ENCODE data around the gene ARHGAP23. TPM values are rescaled to one million over a fixed set of nuclear protein-coding genes. Genes with fewer than 3 reads are reported as not detected.

The ARHGAP23 gene
- total RNA-seq, 1 experiment from 2014 or later, result 83.5 TPM

DNA sequence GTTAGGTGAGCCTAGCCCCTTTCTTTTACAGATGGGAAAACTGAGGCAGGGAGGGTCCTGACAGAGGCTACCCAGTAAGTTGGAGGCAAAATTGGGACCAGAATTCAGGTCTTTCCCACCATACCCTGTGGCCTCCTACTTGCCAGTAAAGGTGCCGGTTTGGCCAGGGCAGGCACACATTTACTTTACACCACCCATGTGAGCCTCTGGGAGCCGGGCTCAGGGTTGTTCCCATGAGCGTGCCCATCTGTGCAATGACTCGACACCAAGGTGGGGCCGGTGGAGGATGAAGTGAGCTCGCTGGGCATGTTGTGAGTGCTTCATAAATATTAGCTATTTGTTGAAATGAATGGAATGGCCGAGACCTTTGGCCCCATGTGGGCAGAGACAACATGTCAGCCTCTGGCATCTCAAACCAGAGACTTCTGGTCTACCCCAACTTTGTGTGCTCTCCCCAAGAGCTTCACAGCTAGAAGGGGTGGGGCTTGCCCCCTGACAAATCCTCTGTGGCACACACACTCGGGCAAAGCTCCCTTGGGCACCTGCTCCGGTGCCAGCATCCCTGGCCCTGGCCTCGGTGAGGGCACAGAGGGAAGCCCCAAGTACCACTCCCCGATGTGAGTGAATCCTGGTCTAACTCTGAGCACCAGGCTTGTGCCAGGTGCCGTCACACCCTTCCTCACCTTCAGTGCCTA is 117.4 kb downstream of the ARHGAP23 start:
- intact Hi-C loops (cut with micrococcal nuclease; ENCODE audit: unreplicated experiment), result loop anchor here (1.0 kb wide), 1 partner anchor 61 kb away; no protein-coding TSS in a partner anchor
- H3K27me3 Mint-ChIP-seq (ENCODE audit: insufficient read depth, unreplicated experiment), result no peaks in the 10 kb centered on the region

DNA sequence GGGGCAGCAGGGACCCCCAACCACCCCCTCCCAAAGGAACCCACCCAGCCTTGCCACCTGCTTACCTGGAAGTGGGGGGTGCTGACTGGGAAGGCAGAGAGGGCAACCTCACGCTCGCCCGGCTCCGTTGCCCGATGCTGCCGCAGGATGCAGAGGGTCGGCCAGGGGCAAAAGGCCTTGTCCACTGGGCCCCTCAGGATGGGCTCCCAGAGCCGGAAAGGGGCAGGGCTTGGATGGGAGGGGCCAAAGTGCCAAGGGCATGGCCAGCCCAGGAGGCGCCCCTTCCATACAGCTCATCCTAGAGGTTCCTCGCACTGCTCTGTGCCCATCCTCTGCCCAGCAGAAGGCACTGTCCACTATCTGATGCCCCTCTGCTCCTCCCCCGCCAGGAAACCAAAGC is 118.1 kb downstream of the ARHGAP23 start:
- CTCF ChIA-PET, result interaction anchor here (2.1 kb wide), 1 partner anchor 11 kb away, joined by 17 read pairs; no protein-coding TSS in a partner anchor
- no peaks in the 10 kb centered on the region for H3K4me1 ChIP-seq
- intact Hi-C loops (cut with micrococcal nuclease; ENCODE audit: unreplicated experiment), result loop anchor here (1.0 kb wide), 1 partner anchor 60 kb away; no protein-coding TSS in a partner anchor
- H3K36me3 ChIP-seq (ENCODE audit: control insufficient read depth, insufficient read depth, low read length), result no peaks in the 10 kb centered on the region
- no peaks in the 10 kb centered on the region for H3K27me3 ChIP-seq (replicated peaks; ENCODE audit: control insufficient read depth, insufficient read depth, low read length)
- DNase-seq, result no peak
- peaks cover 15% of the 10 kb centered on the region for H3K36me3 Mint-ChIP-seq (ENCODE audit: insufficient read depth, unreplicated experiment)
- no peak overlapping the region for H3K4me3 Mint-ChIP-seq (ENCODE audit: unreplicated experiment)
- no TSS peak for BruUV-seq (replicated peaks)
- no peak overlapping the region for H3K4me3 ChIP-seq (ENCODE audit: low read depth, low read length)
- H3K27ac Mint-ChIP-seq (ENCODE audit: unreplicated experiment), result no peak overlapping the region
- POLR2A ChIA-PET, result no interaction called here
- H3K27me3 Mint-ChIP-seq (ENCODE audit: insufficient read depth, unreplicated experiment), result no peaks in the 10 kb centered on the region
- H3K9me3 ChIP-seq, result no peaks in the 10 kb centered on the region
- TF ChIP-seq, protein P1, sequence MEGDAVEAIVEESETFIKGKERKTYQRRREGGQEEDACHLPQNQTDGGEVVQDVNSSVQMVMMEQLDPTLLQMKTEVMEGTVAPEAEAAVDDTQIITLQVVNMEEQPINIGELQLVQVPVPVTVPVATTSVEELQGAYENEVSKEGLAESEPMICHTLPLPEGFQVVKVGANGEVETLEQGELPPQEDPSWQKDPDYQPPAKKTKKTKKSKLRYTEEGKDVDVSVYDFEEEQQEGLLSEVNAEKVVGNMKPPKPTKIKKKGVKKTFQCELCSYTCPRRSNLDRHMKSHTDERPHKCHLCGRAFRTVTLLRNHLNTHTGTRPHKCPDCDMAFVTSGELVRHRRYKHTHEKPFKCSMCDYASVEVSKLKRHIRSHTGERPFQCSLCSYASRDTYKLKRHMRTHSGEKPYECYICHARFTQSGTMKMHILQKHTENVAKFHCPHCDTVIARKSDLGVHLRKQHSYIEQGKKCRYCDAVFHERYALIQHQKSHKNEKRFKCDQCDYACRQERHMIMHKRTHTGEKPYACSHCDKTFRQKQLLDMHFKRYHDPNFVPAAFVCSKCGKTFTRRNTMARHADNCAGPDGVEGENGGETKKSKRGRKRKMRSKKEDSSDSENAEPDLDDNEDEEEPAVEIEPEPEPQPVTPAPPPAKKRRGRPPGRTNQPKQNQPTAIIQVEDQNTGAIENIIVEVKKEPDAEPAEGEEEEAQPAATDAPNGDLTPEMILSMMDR (IDR thresholded peaks at IDR 0.05; ENCODE audit: insufficient read depth in 1 of 2, low read depth in 1 of 2, low read length in 1 of 2, severe bottlenecking in 1 of 2, unreplicated experiment in 1 of 2), result no peak
- no peaks in the 10 kb centered on the region for H3K9me3 Mint-ChIP-seq (ENCODE audit: unreplicated experiment)
- no peaks in the 10 kb centered on the region for H3K4me1 Mint-ChIP-seq (ENCODE audit: low read depth, unreplicated experiment)

More for the DNA sequence above, 117.4 kb downstream of the ARHGAP23 start:
- Histone ChIP-seq H3K4me1 (no peaks in the 10 kb centered on the region), H3K36me3 (ENCODE audit: control insufficient read depth, insufficient read depth, low read length) (no peaks in the 10 kb centered on the region), H3K27me3 (replicated peaks; ENCODE audit: control insufficient read depth, insufficient read depth, low read length) (no peaks in the 10 kb centered on the region), H3K4me3 (ENCODE audit: low read depth, low read length) (no peak overlapping the region), H3K9me3 (no peaks in the 10 kb centered on the region)
- no peak for DNase-seq
- no TSS peak for BruUV-seq (replicated peaks)
- POLR2A ChIA-PET, result interaction anchor here (0.5 kb wide), 1 partner anchor 12 kb away, joined by 4 read pairs; no protein-coding TSS in a partner anchor
- CTCF ChIA-PET, result interaction anchor here (0.9 to 2.1 kb wide), 2 partner anchors 12 to 118 kb away, joined by 3 to 17 read pairs; no protein-coding TSS in a partner anchor
- Mint-ChIP-seq H3K4me1 (ENCODE audit: low read depth, unreplicated experiment) (no peaks in the 10 kb centered on the region), H3K36me3 (ENCODE audit: insufficient read depth, unreplicated experiment) (peaks cover 15% of the 10 kb centered on the region), H3K27ac (ENCODE audit: unreplicated experiment) (no peak overlapping the region), H3K9me3 (ENCODE audit: unreplicated experiment) (no peaks in the 10 kb centered on the region), H3K4me3 (ENCODE audit: unreplicated experiment) (no peak overlapping the region)
- TF ChIP-seq, protein P1 (IDR thresholded peaks at IDR 0.05; ENCODE audit: insufficient read depth in 1 of 2, low read depth in 1 of 2, low read length in 1 of 2, severe bottlenecking in 1 of 2, unreplicated experiment in 1 of 2), result no peak

DNA sequence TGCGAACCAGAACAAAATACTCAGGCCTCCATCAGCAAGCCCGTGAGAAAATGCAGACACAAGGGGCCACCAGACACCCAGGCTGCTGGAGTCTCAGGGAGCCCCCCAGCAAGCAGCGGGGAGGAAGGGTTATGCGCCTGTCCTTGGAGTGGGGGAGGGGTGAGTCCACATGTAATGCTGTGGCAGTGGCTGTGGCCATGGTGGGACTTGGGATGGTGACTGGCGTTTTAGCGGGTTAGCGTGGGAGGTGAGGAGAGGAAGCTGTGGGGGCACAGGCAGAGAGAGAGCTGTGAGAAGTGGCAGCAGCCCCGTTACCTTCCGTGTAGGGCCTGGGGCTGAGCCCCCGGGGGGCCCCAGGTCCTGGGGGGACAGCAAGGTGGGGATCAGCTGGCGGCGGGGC is 119.2 kb downstream of the ARHGAP23 start:
- BruUV-seq (replicated peaks), result no TSS peak
- Mint-ChIP-seq H3K4me1 (ENCODE audit: low read depth, unreplicated experiment) (no peaks in the 10 kb centered on the region), H3K4me3 (ENCODE audit: unreplicated experiment) (no peak overlapping the region), H3K9me3 (ENCODE audit: unreplicated experiment) (no peaks in the 10 kb centered on the region), H3K27ac (ENCODE audit: unreplicated experiment) (peak overlapping the region; percentile 40), H3K27me3 (ENCODE audit: insufficient read depth, unreplicated experiment) (no peaks in the 10 kb centered on the region), H3K36me3 (ENCODE audit: insufficient read depth, unreplicated experiment) (peaks cover 19% of the 10 kb centered on the region)
- intact Hi-C loops (cut with micrococcal nuclease; ENCODE audit: unreplicated experiment), result no loop called here
- Histone ChIP-seq H3K4me3 (ENCODE audit: low read depth, low read length) (no peak overlapping the region), H3K36me3 (ENCODE audit: control insufficient read depth, insufficient read depth, low read length) (no peaks in the 10 kb centered on the region), H3K9me3 (no peaks in the 10 kb centered on the region), H3K4me1 (no peaks in the 10 kb centered on the region), H3K27me3 (replicated peaks; ENCODE audit: control insufficient read depth, insufficient read depth, low read length) (no peaks in the 10 kb centered on the region)
- TF ChIP-seq, protein P1 (IDR thresholded peaks at IDR 0.05; ENCODE audit: insufficient read depth in 1 of 2, low read depth in 1 of 2, low read length in 1 of 2, severe bottlenecking in 1 of 2, unreplicated experiment in 1 of 2), result no peak
- DNase-seq, result no peak
- POLR2A ChIA-PET, result interaction anchor here (0.5 kb wide), 1 partner anchor 101 kb away, joined by 6 read pairs; no protein-coding TSS in a partner anchor
- CTCF ChIA-PET, result interaction anchor here (0.6 to 1.3 kb wide), 3 partner anchors 11 to 452 kb away, joined by 3 to 8 read pairs (median 4); no protein-coding TSS in a partner anchor
